CD4-positive, alpha-beta memory T cell (primary cell): ENCODE measurements around the gene CRELD2. TPM values are rescaled to one million over a fixed set of nuclear protein-coding genes. Genes with fewer than 3 reads are reported as not detected.
A peak's percentile ranks its signal among the peaks of the same experiment; 100 is the strongest.

Experiments used
- CTCF ChIA-PET: fragments of 350-600 bp; sonication (Branson Sonifier 250); formaldehyde crosslinking; loops from one replicate; lab custom pipeline; 2021; ENCODE audit warnings: inconsistent platforms; ENCODE audit not compliant: partially characterized antibody; lab: Charles Lee
- POLR2A ChIA-PET: fragments of 350-600 bp; sonication (Branson Sonifier 250); formaldehyde crosslinking; loops from one replicate; lab custom pipeline; 2021; ENCODE audit not compliant: partially characterized antibody; lab: Charles Lee
- DNase-seq, 5 donors: peaks; one replicate each; pipeline versions ENCODE4 v3.0.0 to v3.0.0-alpha.2; 2020 to 2022; ENCODE audit warnings: mixed read lengths in 1 of 5
- H3K27ac ChIP-seq: one replicate; pipeline ENCODE4 v1.7.0; 2013; ENCODE audit warnings: low read depth, low read length
- H3K27me3 ChIP-seq: 2 replicates; pipeline ENCODE4 v1.7.0; 2013; ENCODE audit warnings: mild to moderate bottlenecking, low read length, moderate library complexity; ENCODE audit not compliant: insufficient read depth
- H3K36me3 ChIP-seq: 2 replicates; pipeline ENCODE4 v1.7.0; 2013; ENCODE audit warnings: mild to moderate bottlenecking, low read length, moderate library complexity; ENCODE audit not compliant: insufficient read depth
- H3K4me1 ChIP-seq: 2 replicates; pipeline ENCODE4 v1.7.0; 2013; ENCODE audit warnings: mild to moderate bottlenecking, low read length, moderate library complexity; ENCODE audit not compliant: insufficient read depth
- H3K4me3 ChIP-seq, 2 donors: one replicate each; pipeline ENCODE4 v1.7.0; 2013; ENCODE audit warnings: low read length in 2 of 2, mild to moderate bottlenecking in 1 of 2
- H3K9me3 ChIP-seq, 2 donors: one replicate each; pipeline ENCODE4 v1.7.0; 2013; ENCODE audit warnings: low read length in 2 of 2, control low read depth in 1 of 2; ENCODE audit not compliant: control insufficient read depth in 1 of 2
- H3K27ac Mint-ChIP-seq, 7 donors: one replicate each; pipeline ENCODE4 v1.8.0; 2020 to 2021; ENCODE audit warnings: mixed read lengths in 7 of 7, mild to moderate bottlenecking in 6 of 7, inconsistent platforms in 3 of 7, moderate library complexity in 3 of 7
- H3K27me3 Mint-ChIP-seq, 2 donors: one replicate each; pipeline ENCODE4 v1.8.0; 2020 to 2021; ENCODE audit warnings: mixed read lengths in 2 of 2
- H3K36me3 Mint-ChIP-seq, 2 donors: one replicate each; pipeline ENCODE4 v1.8.0; 2020 to 2021; ENCODE audit warnings: mixed read lengths in 2 of 2, inconsistent platforms in 1 of 2, mild to moderate bottlenecking in 1 of 2
- H3K4me1 Mint-ChIP-seq, 4 donors: one replicate each; pipeline ENCODE4 v1.8.0; 2020 to 2021; ENCODE audit warnings: mixed read lengths in 4 of 4, mild to moderate bottlenecking in 1 of 4
- H3K4me3 Mint-ChIP-seq, 8 donors: one replicate each; pipeline ENCODE4 v1.8.0; 2020 to 2021; ENCODE audit warnings: mixed read lengths in 8 of 8, mild to moderate bottlenecking in 7 of 8, moderate library complexity in 6 of 8, inconsistent platforms in 3 of 8
- H3K9me3 Mint-ChIP-seq, 8 donors: one replicate each; pipeline ENCODE4 v1.8.0; 2020 to 2021; ENCODE audit warnings: mixed read lengths in 8 of 8, mild to moderate bottlenecking in 5 of 8, inconsistent platforms in 3 of 8, moderate library complexity in 1 of 8
- intact Hi-C: fragments of 100-400 bp; cut with micrococcal nuclease; formaldehyde crosslinking; loops from one replicate; pipeline ENCODE4 v1.15.1; 2023
- polyA plus RNA-seq, 2 donors: library from polyadenylated mRNA; unstranded; fragments of 300-500 nt; fragmentation: Illumina TruSeq; gene quantifications; one replicate each; pipeline ENCODE4 v1.2.3, GENCODE V29; 2021
- total RNA-seq, 2 experiments: library from RNA; stranded (reverse); gene quantifications; one replicate each; pipeline ENCODE4 v1.2.3, GENCODE V29; 2021

Gene CRELD2
- total and polyA plus RNA-seq, 4 experiments from 2014 or later: 36.0 to 46.1 (median 38.2) TPM

DNA sequence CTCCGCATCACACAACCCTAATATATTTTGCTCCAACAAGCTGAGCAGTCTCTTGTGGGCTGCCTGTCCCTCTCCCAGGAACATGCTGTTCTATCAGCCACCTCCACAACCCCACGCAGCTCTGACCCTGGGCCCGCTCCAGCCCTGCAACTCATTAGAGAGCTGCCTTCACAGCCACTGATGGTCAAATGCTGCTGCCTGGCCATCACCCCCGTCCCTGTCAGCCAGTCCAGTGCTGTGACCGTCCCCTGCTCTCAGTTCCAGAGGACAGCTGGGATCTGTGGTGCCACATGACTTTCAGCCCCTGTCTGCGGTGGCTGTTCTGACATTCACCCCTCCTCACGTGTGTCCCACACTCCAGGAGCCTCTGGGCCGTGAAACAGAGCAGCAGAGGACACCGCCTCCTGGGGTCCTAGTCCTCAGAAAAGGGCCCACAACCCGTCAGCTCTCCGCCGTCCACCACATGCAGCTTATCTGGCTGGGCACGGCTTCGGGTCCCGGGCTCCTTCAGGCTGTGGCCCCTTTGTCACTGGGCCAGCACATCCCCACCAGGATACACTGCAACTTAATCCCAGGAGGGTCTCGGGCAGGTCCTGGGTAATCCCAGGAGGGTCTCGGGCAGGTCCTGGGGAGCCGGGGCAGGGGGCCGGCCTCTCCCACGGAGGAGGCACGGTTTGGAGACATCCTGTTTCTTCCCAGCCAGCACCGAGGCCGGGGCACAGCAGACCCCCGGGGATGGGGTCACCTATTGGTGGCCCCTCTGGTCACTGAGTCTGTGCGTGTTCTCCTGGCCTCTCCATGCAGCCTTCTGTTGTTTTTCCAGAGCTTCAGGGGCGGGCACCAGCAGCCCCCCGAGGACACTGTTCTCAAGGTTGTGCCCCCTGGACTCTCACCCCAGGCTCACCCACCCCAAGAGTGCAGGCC lies 15.1 kb downstream of the CRELD2 start:
- H3K4me3 Mint-ChIP-seq: peak overlapping the region; percentile 15 to 81 (median 58)
- H3K27me3 ChIP-seq: no peaks in the 10 kb centered on the region
- POLR2A ChIA-PET: interaction anchor here (1.2 to 5.2 kb wide), 3 partner anchors 11 to 97 kb away, joined by 3 to 54 read pairs (median 3); partner anchors contain the start of gene PIM3
- CTCF ChIA-PET: interaction anchor here (1.1 to 4.6 kb wide), 4 partner anchors 45 to 97 kb away, joined by 3 to 56 read pairs (median 5); no protein-coding TSS in a partner anchor
- intact Hi-C loops: loop anchor here (10.0 kb wide), 1 partner anchor 251 kb away; the partner anchor contains the start of gene TRABD
- H3K36me3 ChIP-seq: no peaks in the 10 kb centered on the region
- H3K27me3 Mint-ChIP-seq: no peaks in the 10 kb centered on the region
- DNase-seq: no peak
- H3K27ac ChIP-seq: peak overlapping the region; percentile 88
- peaks cover 14 to 47% (median 27%) of the 10 kb centered on the region in 4 donors for H3K4me1 Mint-ChIP-seq
- peaks cover 0 to 3% of the 10 kb centered on the region in 2 donors for H3K36me3 Mint-ChIP-seq
- H3K4me3 ChIP-seq: no peak overlapping the region
- no peaks in the 10 kb centered on the region for H3K9me3 ChIP-seq
- H3K27ac Mint-ChIP-seq: peak overlapping the region; percentile 89 to 96 (median 92)
- H3K4me1 ChIP-seq: peaks cover 58% of the 10 kb centered on the region
- H3K9me3 Mint-ChIP-seq: no peaks in the 10 kb centered on the region

- POLR2A ChIA-PET: interaction anchor here (1.3 to 5.2 kb wide), 2 partner anchors 10 to 27 kb away, joined by 3 to 54 read pairs; partner anchors contain the start of gene PIM3
- intact Hi-C loops: loop anchor here (10.0 kb wide), 1 partner anchor 250 kb away; the partner anchor contains the start of gene TRABD
- no peaks in the 10 kb centered on the region for H3K27me3 Mint-ChIP-seq
Measured at GRCh38 chr22:49934160-49934890, 15.9 kb downstream of the CRELD2 start.

GRCh38 chr22:49934891-49935557 lies 16.6 kb downstream of the CRELD2 start:
- Mint-ChIP-seq H3K36me3 (peaks cover 0 to 3% of the 10 kb centered on the region in 2 donors), H3K27me3 (no peaks in the 10 kb centered on the region), H3K27ac (peak overlapping the region in 6 of 7 donors; percentile 48 to 96 (median 63)), H3K4me1 (peaks cover 14 to 49% (median 26%) of the 10 kb centered on the region in 4 donors), H3K4me3 (peak overlapping the region in 4 of 8 donors; percentile 6 to 72 (median 27)), H3K9me3 (no peaks in the 10 kb centered on the region)
- CTCF ChIA-PET: no interaction called here
- POLR2A ChIA-PET: interaction anchor here (1.8 to 3.2 kb wide), 2 partner anchors 27 to 36 kb away, joined by 14 to 80 read pairs; partner anchors contain the start of gene PIM3
- peak; percentile 77 to 86 (median 81) for DNase-seq
- intact Hi-C loops: loop anchor here (10.0 kb wide), 1 partner anchor 250 kb away; the partner anchor contains the start of gene TRABD
- peak overlapping the region; percentile 88 for H3K27ac ChIP-seq
- H3K27me3 ChIP-seq: no peaks in the 10 kb centered on the region
- H3K4me3 ChIP-seq: peak overlapping the region in 1 of 2 donors; percentile 18
- H3K9me3 ChIP-seq: no peaks in the 10 kb centered on the region
- no peaks in the 10 kb centered on the region for H3K36me3 ChIP-seq
- peaks cover 58% of the 10 kb centered on the region for H3K4me1 ChIP-seq

More at GRCh38 chr22:49934160-49934890, 15.9 kb downstream of the CRELD2 start:
- Histone ChIP-seq H3K4me1 (peaks cover 58% of the 10 kb centered on the region), H3K27ac (peak overlapping the region; percentile 88), H3K4me3 (peak overlapping the region in 1 of 2 donors; percentile 18), H3K36me3 (no peaks in the 10 kb centered on the region), H3K27me3 (no peaks in the 10 kb centered on the region), H3K9me3 (no peaks in the 10 kb centered on the region)
- CTCF ChIA-PET: interaction anchor here (4.6 kb wide), 1 partner anchor 96 kb away, joined by 56 read pairs; no protein-coding TSS in a partner anchor
- peaks cover 14 to 50% (median 27%) of the 10 kb centered on the region in 4 donors for H3K4me1 Mint-ChIP-seq
- peaks cover 0 to 3% of the 10 kb centered on the region in 2 donors for H3K36me3 Mint-ChIP-seq
- H3K4me3 Mint-ChIP-seq: peak overlapping the region in 4 of 8 donors; percentile 27 to 72 (median 45)
- DNase-seq: peak in 4 of 5 donors; percentile 33 to 78 (median 46)
- H3K9me3 Mint-ChIP-seq: no peaks in the 10 kb centered on the region
- H3K27ac Mint-ChIP-seq: peak overlapping the region in 6 of 7 donors; percentile 17 to 96 (median 79)

- Histone ChIP-seq H3K9me3 (no peaks in the 10 kb centered on the region), H3K4me3 (no peak overlapping the region), H3K27me3 (no peaks in the 10 kb centered on the region), H3K27ac (peak overlapping the region; percentile 90), H3K36me3 (no peaks in the 10 kb centered on the region), H3K4me1 (peaks cover 53% of the 10 kb centered on the region)
- peak overlapping the region in 6 of 7 donors; percentile 48 to 90 (median 88) for H3K27ac Mint-ChIP-seq
- DNase-seq: no peak
- H3K4me1 Mint-ChIP-seq: peaks cover 14 to 43% (median 23%) of the 10 kb centered on the region in 4 donors
- H3K36me3 Mint-ChIP-seq: peaks cover 0 to 3% of the 10 kb centered on the region in 2 donors
- CTCF ChIA-PET: interaction anchor here (0.8 to 2.0 kb wide), 2 partner anchors 26 to 49 kb away, joined by 4 to 8 read pairs; partner anchors contain the start of gene PIM3
- intact Hi-C loops: loop anchor here (10.0 kb wide), 1 partner anchor 249 kb away; the partner anchor contains the start of gene TRABD
- no peaks in the 10 kb centered on the region for H3K27me3 Mint-ChIP-seq
- POLR2A ChIA-PET: interaction anchor here (0.8 to 3.2 kb wide), 12 partner anchors 9 to 95 kb away, joined by 3 to 80 read pairs (median 5); partner anchors contain the start of gene PIM3
- H3K4me3 Mint-ChIP-seq: peak overlapping the region in 5 of 8 donors; percentile 35 to 72 (median 60)
- no peaks in the 10 kb centered on the region for H3K9me3 Mint-ChIP-seq
Measured at GRCh38 chr22:49935561-49935960, 17.1 kb downstream of the CRELD2 start.

DNA sequence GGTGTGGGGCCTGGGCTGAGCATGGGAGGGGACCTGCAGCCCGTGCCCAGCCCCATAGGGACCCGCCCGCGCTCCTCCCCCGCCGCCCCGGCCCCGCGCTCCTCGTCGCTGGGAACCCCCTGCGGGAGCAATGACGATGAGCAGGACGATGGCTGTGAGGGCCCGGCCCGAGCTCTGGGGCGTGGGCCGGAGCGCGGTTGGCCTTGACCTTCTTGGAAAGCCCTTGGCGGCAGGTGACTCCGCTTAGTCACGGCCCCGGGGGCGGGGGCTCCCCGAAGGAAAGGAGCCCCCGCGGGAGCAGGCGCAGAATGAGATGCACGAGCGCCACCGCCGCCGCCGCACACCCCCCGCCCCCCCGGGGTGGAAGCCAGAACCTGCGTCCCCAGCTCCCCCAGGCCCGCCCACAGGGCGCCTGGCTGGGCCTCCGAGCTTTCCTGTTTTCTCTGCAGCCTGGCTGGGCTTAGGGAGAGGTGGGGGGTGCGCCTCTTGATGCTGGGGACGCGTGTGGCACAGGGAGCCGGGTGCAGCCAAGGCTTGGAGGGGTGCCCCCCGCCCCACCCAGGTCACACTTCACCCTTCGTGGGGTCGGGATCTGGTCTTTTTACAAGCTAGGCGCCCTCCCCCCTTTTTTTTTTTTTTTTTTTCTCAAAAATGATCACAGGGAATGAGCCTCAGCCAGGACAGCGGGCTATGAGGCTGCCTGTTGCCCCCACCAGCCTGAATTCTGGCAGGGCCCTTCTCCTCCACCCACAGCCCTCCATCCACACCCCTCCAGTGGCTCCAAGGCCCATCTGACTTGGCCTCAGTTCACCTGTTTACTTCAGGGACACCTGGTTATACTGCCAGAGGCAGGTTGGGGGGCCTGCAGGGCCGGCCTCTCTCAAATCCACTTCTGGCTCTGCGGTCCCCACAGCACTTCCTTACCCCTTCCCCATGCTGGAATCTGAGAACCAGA lies 17.9 kb downstream of the CRELD2 start:
- POLR2A ChIA-PET: interaction anchor here (0.6 to 3.2 kb wide), 14 partner anchors 8 to 108 kb away, joined by 3 to 80 read pairs (median 4); partner anchors contain the start of gene PIM3
- intact Hi-C loops: loop anchor here (1.0 to 10.0 kb wide), 4 partner anchors 18 to 249 kb away; partner anchors contain the start of genes ALG12, CRELD2, PIM3 and TRABD
- peaks cover 0 to 3% (median 0%) of the 10 kb centered on the region in 8 donors for H3K9me3 Mint-ChIP-seq
- no peaks in the 10 kb centered on the region for H3K9me3 ChIP-seq
- DNase-seq: peak; percentile 89 to 98 (median 91)
- peak overlapping the region in 1 of 2 donors; percentile 18 for H3K4me3 ChIP-seq
- H3K4me3 Mint-ChIP-seq: peak overlapping the region; percentile 45 to 74 (median 68)
- no peaks in the 10 kb centered on the region for H3K36me3 ChIP-seq
- CTCF ChIA-PET: interaction anchor here (0.8 to 2.0 kb wide), 3 partner anchors 23 to 48 kb away, joined by 3 to 8 read pairs (median 4); partner anchors contain the start of gene PIM3
- peak overlapping the region; percentile 88 to 95 (median 90) for H3K27ac Mint-ChIP-seq
- peaks cover 9 to 42% (median 17%) of the 10 kb centered on the region in 4 donors for H3K4me1 Mint-ChIP-seq
- H3K27ac ChIP-seq: peak overlapping the region; percentile 90
- H3K27me3 Mint-ChIP-seq: no peaks in the 10 kb centered on the region
- no peaks in the 10 kb centered on the region for H3K27me3 ChIP-seq
- peaks cover 46% of the 10 kb centered on the region for H3K4me1 ChIP-seq
- no peaks in the 10 kb centered on the region for H3K36me3 Mint-ChIP-seq
